Upper lobe of left lung (tissue), 6 donors: Measurements from ENCODE around the gene RBBP5. TPM values are rescaled to one million over a fixed set of nuclear protein-coding genes. Genes with fewer than 3 reads are reported as not detected.

Source experiments
- ATAC-seq, 2 donors: fragments of 200-7000 bp; cut with Tn5 transposase; one replicate each; pipeline ENCODE4 v1.9.1; 2022; ENCODE audit warnings: mild to moderate bottlenecking in 2 of 2, moderate library complexity in 2 of 2; ENCODE audit not compliant: low FRiP score in 2 of 2
- DNase-seq, 2 donors: peaks; one replicate each; pipeline ENCODE4 v3.0.0-alpha.2; 2019 to 2020
- H3K27ac ChIP-seq, 4 donors: fragments of 200-600 bp; sonication (generic); one replicate each; pipeline ENCODE4 v1.5.1; 2016 to 2019
- H3K27me3 ChIP-seq, 4 donors: fragments of 200-600 bp; sonication (generic); one replicate each; pipeline ENCODE4 v1.5.1; 2017 to 2019
- H3K36me3 ChIP-seq, 4 donors: fragments of 200-600 bp; sonication (generic); one replicate each; pipeline ENCODE4 v1.5.1; 2016 to 2019
- H3K4me1 ChIP-seq, 4 donors: fragments of 200-600 bp; sonication (generic); one replicate each; pipeline ENCODE4 v1.5.1; 2018 to 2019
- H3K4me3 ChIP-seq, 4 donors: fragments of 200-600 bp; sonication (generic); one replicate each; pipeline ENCODE4 v1.5.1; 2017 to 2019; ENCODE audit warnings: mild to moderate bottlenecking in 2 of 4, moderate library complexity in 1 of 4
- H3K9me3 ChIP-seq, 4 donors: fragments of 200-600 bp; sonication (generic); one replicate each; pipeline ENCODE4 v1.5.1; 2018 to 2019
- CTCF ChIP-seq, 6 experiments: fragments of 450-650 bp in 4 of 6; fragments of 200-600 bp in 2 of 6; sonication (generic) in 2 of 6; IDR thresholded peaks; one replicate each; pipeline ENCODE4 v1.5.1; 2016 to 2019; ENCODE audit warnings: antibody characterized with exemption in 6 of 6
- EP300 ChIP-seq, 4 donors: sonication (generic); formaldehyde crosslinking; IDR thresholded peaks; one replicate each; pipeline ENCODE4 v1.5.1; 2017; ENCODE audit warnings: antibody characterized with exemption in 4 of 4, control low read depth in 2 of 4
- POLR2A ChIP-seq, 4 donors: fragments of 450-650 bp; IDR thresholded peaks; one replicate each; pipeline ENCODE4 v1.5.1; 2016 to 2017; ENCODE audit warnings: antibody characterized with exemption in 4 of 4, mild to moderate bottlenecking in 2 of 4
- POLR2AphosphoS5 ChIP-seq, 2 donors: sonication (generic); formaldehyde crosslinking; IDR thresholded peaks; one replicate each; pipeline ENCODE4 v1.5.1; 2017; ENCODE audit warnings: antibody characterized with exemption in 2 of 2
- WGBS, 2 donors: methylation state at CpG; one replicate each; pipeline ENCODE4 v1.1.5; 2017 to 2018; 5-methylcytosine and 5-hydroxymethylcytosine counted together
- total RNA-seq, 6 donors: library from RNA; depleted of rRNA in 4 of 6; stranded (reverse); fragments of >200 nt in 4 of 6; gene quantifications; one replicate each; pipeline versions ENCODE4 v1.1.0 to v1.2.1, GENCODE V29; 2016 to 2021
- donor health status: DM: no; HTN: no; CAD: no; lungs with moderate emphysema.
- donor health status: DM: no; HTN: yes; CAD: no; lungs with severe emphysema.

RBBP5 gene
- total RNA-seq, 6 donors from 2014 or later, result 7.3 to 19.3 (median 14.1) TPM

- Histone ChIP-seq H3K4me1 (peaks cover 0 to 7% (median 6%) of the 10 kb centered on the region in 4 donors), H3K4me3 (no peak overlapping the region), H3K27ac (no peak overlapping the region), H3K27me3 (no peaks in the 10 kb centered on the region), H3K9me3 (no peaks in the 10 kb centered on the region), H3K36me3 (no peaks in the 10 kb centered on the region)
- WGBS, 2 donors, result 94 to 95% methylated on average over 6 of the region's 6 CpGs
- DNase-seq (no peak), ATAC-seq (no peak)
- no peak for TF ChIP-seq POLR2A (IDR thresholded peaks at IDR 0.05)
- no peak for TF ChIP-seq CTCF (IDR thresholded peaks at IDR 0.05)
Measured at GRCh38 chr1:205059660-205060059, 62.1 kb downstream of the RBBP5 start.

GRCh38 chr1:205058853-205059252 is 62.9 kb downstream of the RBBP5 start:
- Histone ChIP-seq H3K9me3 (no peaks in the 10 kb centered on the region), H3K4me3 (no peak overlapping the region), H3K27ac (no peak overlapping the region), H3K27me3 (no peaks in the 10 kb centered on the region), H3K4me1 (peaks cover 0 to 7% (median 6%) of the 10 kb centered on the region in 4 donors), H3K36me3 (no peaks in the 10 kb centered on the region)
- TF ChIP-seq CTCF (IDR thresholded peaks at IDR 0.05) (no peak), POLR2AphosphoS5 (IDR thresholded peaks at IDR 0.05) (no peak), POLR2A (IDR thresholded peaks at IDR 0.05) (no peak), EP300 (IDR thresholded peaks at IDR 0.05) (no peak)
- DNase-seq (no peak), ATAC-seq (no peak)
- 92 to 97% methylated on average over 11 to 12 of the region's 12 CpGs for WGBS, 2 donors

GRCh38 chr1:205057808-205058575 is 63.8 kb downstream of the RBBP5 start:
- DNase-seq (peak in 1 of 2 donors; percentile 67), ATAC-seq (no peak)
- TF ChIP-seq CTCF (IDR thresholded peaks at IDR 0.05), result no peak
- no peak for TF ChIP-seq EP300 (IDR thresholded peaks at IDR 0.05)
- TF ChIP-seq POLR2A (IDR thresholded peaks at IDR 0.05), result no peak
- no peak for TF ChIP-seq POLR2AphosphoS5 (IDR thresholded peaks at IDR 0.05)
- Histone ChIP-seq H3K4me1 (peaks cover 0 to 7% (median 6%) of the 10 kb centered on the region in 4 donors), H3K27me3 (peaks cover 0 to 3% (median 0%) of the 10 kb centered on the region in 4 donors), H3K36me3 (no peaks in the 10 kb centered on the region), H3K27ac (no peak overlapping the region), H3K4me3 (no peak overlapping the region), H3K9me3 (no peaks in the 10 kb centered on the region)
- WGBS, 2 donors, result 91 to 93% methylated on average over 11 to 15 of the region's 19 CpGs

- Histone ChIP-seq H3K36me3 (no peaks in the 10 kb centered on the region), H3K27ac (no peak overlapping the region), H3K9me3 (no peaks in the 10 kb centered on the region), H3K4me1 (peaks cover 0 to 7% (median 6%) of the 10 kb centered on the region in 4 donors), H3K4me3 (no peak overlapping the region), H3K27me3 (peaks cover 0 to 5% (median 0%) of the 10 kb centered on the region in 4 donors)
- no peak for ATAC-seq
- no peak for DNase-seq
- WGBS, 2 donors, result 91 to 95% methylated on average over 6 of the region's 6 CpGs
- TF ChIP-seq POLR2AphosphoS5 (IDR thresholded peaks at IDR 0.05) (no peak), POLR2A (IDR thresholded peaks at IDR 0.05) (no peak), CTCF (IDR thresholded peaks at IDR 0.05) (no peak), EP300 (IDR thresholded peaks at IDR 0.05) (no peak)
Measured at GRCh38 chr1:205056956-205057568, 64.7 kb downstream of the RBBP5 start.
